ENCODE results near the gene RAB24. TPM values are rescaled to one million over a fixed set of nuclear protein-coding genes. Genes with fewer than 3 reads are reported as not detected.

RAB24 gene
- total and polyA plus RNA-seq, 2 of the 4 experiments (the other 2 are of a cell fraction): 18.5 to 60.8 TPM

DNA sequence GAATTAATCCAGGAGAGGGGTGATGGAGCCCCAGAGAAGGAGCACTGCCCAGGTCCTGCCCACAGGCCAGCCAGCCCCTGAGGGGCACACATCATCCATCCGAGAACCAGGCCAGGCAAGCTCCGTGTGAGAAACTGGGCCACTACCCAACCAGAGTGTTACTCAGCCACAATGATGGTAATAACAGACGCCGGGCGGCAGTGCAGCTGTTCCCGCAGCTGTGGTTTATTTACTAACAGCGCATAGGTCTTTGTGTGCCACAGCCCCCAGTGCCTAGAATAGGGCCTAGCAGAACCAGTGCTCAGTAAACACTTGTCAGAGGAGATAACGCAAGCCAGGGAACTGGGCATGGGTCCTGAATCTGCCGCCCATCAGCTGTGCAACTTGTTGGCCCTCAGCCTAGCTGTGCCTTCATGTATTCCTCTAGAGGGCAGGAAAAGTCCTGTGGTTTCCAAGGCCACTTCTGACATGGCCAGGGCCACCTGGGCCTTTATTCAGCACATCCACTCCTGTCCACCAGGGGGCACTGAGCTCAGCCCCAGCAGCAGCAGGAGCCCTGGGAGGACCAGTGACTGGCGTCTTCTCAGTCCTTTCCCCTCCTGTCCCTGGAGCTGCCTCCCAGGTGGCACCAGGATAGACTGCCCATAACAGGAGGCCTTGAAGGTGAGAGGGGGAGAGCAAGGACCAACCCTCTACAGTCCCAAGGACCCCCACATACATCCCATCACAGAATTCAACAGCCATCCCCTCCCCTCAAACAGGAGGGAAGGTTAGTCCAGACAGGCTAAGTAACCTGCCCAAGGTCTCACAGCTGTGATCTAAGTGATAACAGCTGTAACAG, 6.1 kb upstream of the RAB24 start:
- Histone ChIP-seq H3K23ac (ENCODE audit: low read depth, low read length) (no peak overlapping the region), H3K27me3 (ENCODE audit: control insufficient read depth, insufficient read depth, low read length) (no peaks in the 10 kb centered on the region), H4K5ac (ENCODE audit: low read depth, low read length) (no peak overlapping the region), H2BK5ac (ENCODE audit: low read depth, low read length, poor library complexity, severe bottlenecking) (no peak overlapping the region), H3K56ac (ENCODE audit: extremely low read depth, insufficient read depth, low read length) (no peak overlapping the region), H3K18ac (ENCODE audit: low read depth, low read length) (no peak overlapping the region), H3K4me2 (ENCODE audit: low read depth, low read length) (no peak overlapping the region), H3K27ac (ENCODE audit: insufficient read depth, low read length) (no peak overlapping the region), H4K20me1 (ENCODE audit: insufficient read depth, low read length) (peaks cover 44% of the 10 kb centered on the region), H3K9me3 (ENCODE audit: control insufficient read depth, insufficient read depth, low read length) (no peaks in the 10 kb centered on the region), H2AFZ (replicated peaks; ENCODE audit: low read length, poor library complexity) (peak overlapping the region; percentile 53), H2AK5ac (ENCODE audit: low read depth, low read length) (no peak overlapping the region; the same call in 1 of the 2 replicates), H2AK9ac (replicated peaks; ENCODE audit: low read depth, low read length, poor library complexity) (peak overlapping the region; percentile 48), H3K36me3 (ENCODE audit: control insufficient read depth, insufficient read depth, low read length) (peaks cover 19% of the 10 kb centered on the region), H3K9ac (ENCODE audit: low read depth, low read length) (no peak overlapping the region), H2BK20ac (ENCODE audit: low read depth, low read length) (no peak overlapping the region), H3K4me3 (ENCODE audit: insufficient read depth, low read depth, low read length) (no peak overlapping the region), H4K8ac (ENCODE audit: low read depth in 2 of 2, low read length in 2 of 2) (peak overlapping the region in 1 of 2 experiments; percentile 45; a peak in 1 of 4 replicates), H3K79me1 (ENCODE audit: low read depth in 1 of 2, low read length in 2 of 2) (peaks cover 9 to 65% of the 10 kb centered on the region in 2 experiments; a peak in 3 of 4 replicates), H3K4ac (ENCODE audit: low read depth, low read length) (no peak overlapping the region), H2BK15ac (ENCODE audit: low read depth, low read length) (no peak overlapping the region), H4K91ac (ENCODE audit: insufficient read depth, low read depth, low read length) (no peak overlapping the region), H3K9me1 (ENCODE audit: insufficient read depth, low read length) (0 out of 2 replicates have a peak, but pooled peaks cover 4% of the 10 kb centered on the region), H2BK120ac (ENCODE audit: low read depth, low read length) (no peak overlapping the region), H3K14ac (replicated peaks; ENCODE audit: low read depth, low read length) (no peak overlapping the region), H3K4me1 (ENCODE audit: control insufficient read depth, insufficient read depth, low read length) (peaks cover 7% of the 10 kb centered on the region; the same call in 1 of the 2 replicates)
- DNase-seq: peak; percentile 65
- no TSS peak for BruUV-seq (replicated peaks)
- ChIA-PET CTCF (interaction anchor here (0.6 to 1.6 kb wide), 10 partner anchors 10 to 238 kb away, joined by 3 to 8 read pairs (median 4); no protein-coding TSS in a partner anchor), POLR2A (ENCODE audit: unreplicated experiment) (no interaction called here)
- 100% methylated on average over 1 of the region's 10 CpGs; no CpG with 5 or more reads in 1 of the 2 experiments for WGBS, 2 experiments (ENCODE audit: extremely low coverage in 2 of 2, insufficient read length in 1 of 2)
- dilution Hi-C loops (cut with HindIII; ENCODE audit: low sequenced_read_pairs, unreplicated experiment) (no loop called here), intact Hi-C loops (cut with micrococcal nuclease) (loop anchor here (2.0 kb wide), 2 partner anchors 147 to 191 kb away; no protein-coding TSS in a partner anchor), in situ Hi-C loops (cut with MboI; ENCODE audit: low sequenced_read_pairs) (loop anchor here (5.0 kb wide), 1 partner anchor 138 kb away; the partner anchor contains the start of gene PRR7)
- TF ChIP-seq, protein P1, sequence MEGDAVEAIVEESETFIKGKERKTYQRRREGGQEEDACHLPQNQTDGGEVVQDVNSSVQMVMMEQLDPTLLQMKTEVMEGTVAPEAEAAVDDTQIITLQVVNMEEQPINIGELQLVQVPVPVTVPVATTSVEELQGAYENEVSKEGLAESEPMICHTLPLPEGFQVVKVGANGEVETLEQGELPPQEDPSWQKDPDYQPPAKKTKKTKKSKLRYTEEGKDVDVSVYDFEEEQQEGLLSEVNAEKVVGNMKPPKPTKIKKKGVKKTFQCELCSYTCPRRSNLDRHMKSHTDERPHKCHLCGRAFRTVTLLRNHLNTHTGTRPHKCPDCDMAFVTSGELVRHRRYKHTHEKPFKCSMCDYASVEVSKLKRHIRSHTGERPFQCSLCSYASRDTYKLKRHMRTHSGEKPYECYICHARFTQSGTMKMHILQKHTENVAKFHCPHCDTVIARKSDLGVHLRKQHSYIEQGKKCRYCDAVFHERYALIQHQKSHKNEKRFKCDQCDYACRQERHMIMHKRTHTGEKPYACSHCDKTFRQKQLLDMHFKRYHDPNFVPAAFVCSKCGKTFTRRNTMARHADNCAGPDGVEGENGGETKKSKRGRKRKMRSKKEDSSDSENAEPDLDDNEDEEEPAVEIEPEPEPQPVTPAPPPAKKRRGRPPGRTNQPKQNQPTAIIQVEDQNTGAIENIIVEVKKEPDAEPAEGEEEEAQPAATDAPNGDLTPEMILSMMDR (conservative IDR thresholded peaks at IDR 0.05; ENCODE audit: low read depth, low read length): peak; percentile 77
- peak; percentile 49 for TF ChIP-seq RAD21 (IDR thresholded peaks at IDR 0.05; ENCODE audit: low read length)
- TF ChIP-seq SMC3 (IDR thresholded peaks at IDR 0.05; ENCODE audit: low read depth, low read length): peak; percentile 49; the same call in 1 of the 2 replicates
- TF ChIP-seq RCOR1 (IDR thresholded peaks at IDR 0.05; ENCODE audit: insufficient replicate concordance, low read length): no peak
- peak; percentile 24 for ATAC-seq (ENCODE audit: low read depth)
